HG03457 (cell line): ENCODE data around the gene KCNMA1.

Source experiments
- ATAC-seq: cut with Tn5 transposase; IDR thresholded peaks from one replicate; pipeline ENCODE4 v1.9.1; 2021; ENCODE audit warnings: moderate number of reproducible peaks; ENCODE audit not compliant: unreplicated experiment

Gene KCNMA1

GRCh38 chr10:77139252-77140160 lies 498.1 kb downstream of the KCNMA1 start:
- ATAC-seq = no peak

DNA sequence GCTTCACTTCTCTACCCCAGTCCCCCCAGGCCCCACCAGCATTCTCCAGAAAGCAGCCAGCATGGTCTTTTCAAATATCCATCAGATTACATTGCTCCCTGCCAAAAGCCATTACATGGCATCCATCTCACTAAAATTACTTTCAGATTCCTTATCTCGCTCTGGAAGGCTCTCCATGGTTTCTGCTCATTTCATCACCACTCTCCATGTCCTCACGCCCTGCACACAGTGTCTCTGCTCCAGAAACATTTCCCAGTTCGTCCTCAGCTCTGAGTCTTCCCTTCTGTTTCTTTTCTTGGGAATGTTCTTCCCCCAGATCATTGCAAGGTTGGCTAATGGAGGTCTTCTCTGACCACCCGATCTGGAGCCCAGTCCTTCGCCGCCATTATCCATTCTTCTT lies 499.1 kb downstream of the KCNMA1 start:
- ATAC-seq = no peak

- ATAC-seq = no peak
Observed at GRCh38 chr10:77135555-77135954, 502.1 kb downstream of the KCNMA1 start.

DNA sequence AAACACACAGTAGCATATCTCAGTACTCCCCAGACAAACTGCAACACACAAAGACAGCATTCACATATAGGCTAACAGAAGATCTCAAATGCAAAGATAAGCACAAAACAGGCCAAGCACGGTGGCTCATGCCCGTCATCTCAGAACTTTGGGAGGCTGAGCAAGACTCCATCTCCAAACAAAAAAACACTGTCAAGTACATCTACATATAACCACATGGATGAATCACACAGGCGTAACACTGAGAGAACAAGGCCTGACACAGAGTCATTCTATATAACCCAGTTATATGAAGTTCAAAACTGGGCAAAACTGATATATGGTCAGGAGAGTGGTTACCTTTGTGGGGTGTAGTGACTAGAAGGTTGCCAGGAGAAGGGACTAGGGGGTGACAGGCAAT lies 506.4 kb downstream of the KCNMA1 start:
- no peak for ATAC-seq

- no peak for ATAC-seq
Observed at GRCh38 chr10:77127243-77127642, 510.4 kb downstream of the KCNMA1 start.

DNA sequence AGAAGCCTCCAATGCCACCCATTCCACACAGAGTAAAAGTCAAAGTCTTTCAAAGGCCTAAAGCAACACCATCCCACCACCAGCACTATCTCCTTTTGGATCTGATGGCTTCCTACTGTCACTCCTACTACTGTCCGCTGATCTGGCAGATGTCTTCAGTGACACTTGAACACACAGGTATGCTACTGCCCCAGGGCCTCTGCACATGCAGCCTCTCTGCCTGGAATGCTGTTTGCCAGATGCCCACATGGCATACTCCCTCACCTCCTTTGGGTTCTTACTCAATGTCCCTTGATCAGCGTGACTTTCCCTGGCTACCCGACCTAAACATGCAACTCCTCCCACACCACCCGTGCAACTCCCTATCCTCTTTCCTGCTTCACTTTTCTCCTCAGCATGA lies 512.4 kb downstream of the KCNMA1 start:
- ATAC-seq = no peak

- no peak for ATAC-seq
Observed at GRCh38 chr10:77123330-77123729, 514.3 kb downstream of the KCNMA1 start.

GRCh38 chr10:77121829-77122228 lies 515.8 kb downstream of the KCNMA1 start:
- no peak for ATAC-seq

DNA sequence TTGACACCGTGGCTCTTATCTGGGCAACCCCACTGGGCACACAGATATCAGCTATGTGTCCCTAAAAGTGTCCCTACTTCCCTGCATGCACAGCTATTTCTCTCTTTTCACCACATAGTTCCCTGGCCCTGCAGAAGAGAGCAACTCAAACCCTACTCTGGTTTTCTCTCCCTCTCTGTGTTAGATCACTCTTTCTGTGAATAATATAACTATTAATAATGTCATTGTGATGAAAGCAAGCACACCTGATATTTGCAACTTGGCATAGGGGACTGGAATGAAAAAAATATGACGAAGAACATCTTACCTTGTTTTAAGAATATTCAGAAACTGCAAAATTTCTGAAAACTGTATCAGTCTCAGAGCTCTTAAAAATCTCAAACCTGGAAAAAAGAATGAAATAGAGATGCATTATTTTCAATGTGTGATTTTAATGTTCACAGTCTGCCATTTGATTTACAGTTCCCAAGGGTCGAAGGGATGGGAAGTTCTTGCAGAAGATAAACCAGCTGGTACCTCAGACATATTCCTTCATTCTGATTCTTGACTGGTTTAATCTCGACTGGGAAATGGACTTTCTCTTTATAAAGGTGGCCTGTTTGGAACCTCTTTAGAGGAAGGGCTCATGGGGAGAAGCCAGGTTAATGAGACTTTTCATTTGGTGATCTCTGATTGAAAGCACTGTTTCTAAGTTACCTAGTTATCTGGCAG lies 516.8 kb downstream of the KCNMA1 start:
- no peak for ATAC-seq

DNA sequence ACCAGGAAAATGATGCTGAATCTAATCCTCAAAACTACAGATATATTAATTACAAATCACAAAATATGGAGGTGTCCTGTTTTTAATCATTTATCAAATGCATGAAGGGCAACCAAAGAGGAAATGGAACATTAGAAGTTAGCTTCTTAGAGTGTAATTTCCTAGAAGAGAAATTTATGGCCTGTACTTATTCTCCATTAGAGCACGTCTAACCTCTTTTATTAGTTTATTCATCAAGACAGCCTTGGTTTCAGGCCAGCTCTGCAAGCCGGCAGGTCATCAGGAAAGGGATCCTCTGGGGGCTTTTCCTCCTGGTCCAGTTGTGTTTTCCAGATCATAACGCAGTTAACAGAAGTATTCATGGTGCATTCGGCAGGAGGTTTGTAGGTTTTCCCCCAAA lies 517.6 kb downstream of the KCNMA1 start:
- no peak for ATAC-seq

GRCh38 chr10:77118603-77119282 lies 518.9 kb downstream of the KCNMA1 start:
- no peak for ATAC-seq

GRCh38 chr10:77117501-77117900 lies 520.1 kb downstream of the KCNMA1 start:
- no peak for ATAC-seq

DNA sequence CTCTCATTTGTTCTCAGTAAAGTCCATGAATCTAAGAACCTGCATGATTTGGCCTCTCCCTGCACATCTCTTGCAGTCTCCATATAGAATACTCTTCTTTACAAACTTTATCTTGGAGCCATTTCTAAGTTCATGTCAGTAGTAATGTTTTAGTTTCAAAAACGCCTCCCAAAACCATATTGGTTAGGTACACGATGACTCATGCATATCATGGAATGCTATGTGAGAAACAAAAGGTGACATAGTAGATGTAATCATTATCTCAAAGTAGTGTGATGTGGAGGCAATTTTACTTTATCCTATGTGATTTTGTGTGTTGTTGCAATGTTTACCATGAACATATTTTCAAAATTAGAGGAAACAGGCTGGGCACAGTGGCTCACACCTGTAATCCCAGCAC lies 520.7 kb downstream of the KCNMA1 start:
- ATAC-seq = no peak

DNA sequence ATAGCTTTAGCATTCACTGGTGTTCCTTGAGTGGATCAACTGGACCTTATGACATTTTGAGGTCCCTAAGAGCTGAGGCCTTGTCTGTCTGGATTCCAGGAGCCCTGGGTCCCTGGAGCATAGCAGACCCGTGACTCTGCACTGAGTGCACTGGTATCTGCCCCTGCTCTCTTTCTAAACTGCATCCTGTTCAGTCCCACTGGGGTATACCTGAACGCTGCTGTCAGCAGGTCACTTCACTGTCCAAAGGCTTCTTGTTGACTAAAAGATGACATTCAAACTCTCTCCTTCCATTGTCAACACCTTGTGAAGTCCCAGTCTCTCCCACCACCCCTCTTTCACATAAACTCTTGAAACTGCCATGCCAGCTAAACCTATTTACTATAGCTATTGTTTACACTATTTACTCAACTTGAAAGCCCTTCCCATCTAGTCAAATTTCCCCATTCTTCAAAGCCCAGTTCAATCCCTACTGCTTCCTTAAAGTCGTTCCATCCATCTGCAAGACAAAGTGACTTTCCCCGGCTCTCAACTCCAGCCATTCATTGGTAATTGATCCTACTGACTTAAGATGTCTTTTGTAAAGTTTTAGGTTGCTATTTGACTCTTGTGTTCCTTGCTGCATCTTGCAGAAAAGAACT lies 523.3 kb downstream of the KCNMA1 start:
- no peak for ATAC-seq

DNA sequence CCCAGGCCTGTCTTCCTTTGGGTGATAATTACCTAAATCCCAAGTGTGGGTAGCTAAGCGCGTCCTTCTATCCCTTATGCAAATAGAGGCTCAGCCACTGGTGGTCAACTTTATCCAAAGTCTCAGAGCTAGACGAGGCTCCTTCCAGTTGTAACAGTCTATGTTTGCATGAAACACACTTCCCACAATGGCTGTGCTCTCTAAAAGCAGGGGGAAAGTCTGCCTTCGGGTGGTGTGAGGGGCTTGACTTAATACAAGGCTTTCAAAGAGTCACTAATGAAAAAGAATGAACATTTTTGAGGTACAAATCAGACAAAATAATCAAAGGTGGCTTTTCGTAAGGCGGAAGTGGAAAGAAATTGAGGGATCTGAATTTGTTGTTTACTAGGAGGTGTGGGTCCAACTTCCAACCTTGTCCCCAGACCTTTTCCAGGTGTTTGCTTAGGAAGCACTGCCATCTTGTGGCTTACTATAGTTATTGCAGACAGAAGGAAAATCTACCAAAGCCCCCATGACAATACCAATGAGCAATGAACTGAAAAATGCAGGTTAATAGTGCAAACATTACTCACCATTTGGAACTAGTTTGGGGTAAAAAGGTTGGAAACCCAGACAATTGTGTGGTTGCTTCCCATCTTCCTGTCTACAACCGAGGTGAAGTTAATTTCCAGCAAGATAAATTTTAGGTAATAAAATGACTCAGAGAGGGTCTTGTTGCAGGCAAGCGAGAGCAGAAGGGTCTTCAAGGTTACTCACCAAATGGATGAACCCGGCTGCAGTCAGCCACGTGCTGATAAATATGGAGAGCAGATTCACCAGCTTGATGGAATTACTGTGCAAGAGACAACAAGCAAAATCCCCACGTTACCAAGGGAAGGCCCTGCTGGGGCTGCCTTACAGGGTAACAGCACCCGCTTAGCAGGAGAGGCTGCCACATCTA lies 525.7 kb downstream of the KCNMA1 start:
- no peak for ATAC-seq

GRCh38 chr10:77110757-77111156 lies 526.9 kb downstream of the KCNMA1 start:
- ATAC-seq = no peak

DNA sequence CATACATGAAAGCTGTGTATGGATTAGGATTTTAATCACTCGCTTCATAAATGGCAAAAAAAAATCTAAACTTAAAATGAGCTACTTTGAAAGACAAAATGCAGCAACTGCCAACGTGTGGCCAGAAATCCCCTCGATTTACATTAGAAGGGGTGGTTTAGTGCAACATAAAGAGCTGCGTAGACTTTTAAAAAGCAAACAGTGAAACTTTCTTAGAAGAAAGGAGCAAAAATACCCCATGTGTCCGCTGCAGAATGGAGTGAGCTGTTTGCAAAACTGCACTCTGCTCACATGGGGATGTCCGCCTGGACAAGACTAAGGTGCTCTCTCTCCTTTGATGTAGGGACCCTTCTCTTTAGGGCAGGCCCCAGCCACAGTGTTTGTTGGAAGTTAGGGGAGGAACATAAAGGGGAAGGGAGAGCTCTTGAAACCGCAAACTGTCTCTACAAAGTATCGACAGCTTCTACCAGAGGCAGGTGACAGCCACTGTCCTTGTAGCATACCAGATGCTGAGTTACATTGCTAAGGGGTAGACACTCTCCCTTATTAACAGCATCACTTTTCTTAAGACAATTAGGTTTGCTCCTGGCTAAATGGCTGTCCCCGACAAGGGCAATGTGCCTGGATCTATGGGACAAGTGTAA lies 528.1 kb downstream of the KCNMA1 start:
- no peak for ATAC-seq

DNA sequence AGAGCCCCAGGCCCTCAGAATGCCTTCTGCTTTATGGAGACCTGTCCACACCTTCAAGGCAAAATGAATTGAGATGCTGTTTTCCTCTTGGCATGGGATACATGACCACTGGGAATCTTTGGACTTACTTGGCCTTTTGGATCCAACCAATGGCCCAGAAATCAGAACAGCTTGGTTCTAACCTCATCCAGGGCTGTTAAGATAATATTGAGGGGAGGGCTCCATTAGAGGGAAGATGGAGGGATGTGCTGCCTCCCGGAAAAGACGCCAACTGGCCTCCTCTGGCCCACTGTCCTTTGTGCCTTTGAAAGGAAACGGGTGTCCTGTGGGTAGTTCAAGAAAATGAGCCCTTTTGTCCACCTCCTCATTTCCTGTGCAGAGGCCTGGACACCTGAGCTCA lies 530.9 kb downstream of the KCNMA1 start:
- no peak for ATAC-seq

DNA sequence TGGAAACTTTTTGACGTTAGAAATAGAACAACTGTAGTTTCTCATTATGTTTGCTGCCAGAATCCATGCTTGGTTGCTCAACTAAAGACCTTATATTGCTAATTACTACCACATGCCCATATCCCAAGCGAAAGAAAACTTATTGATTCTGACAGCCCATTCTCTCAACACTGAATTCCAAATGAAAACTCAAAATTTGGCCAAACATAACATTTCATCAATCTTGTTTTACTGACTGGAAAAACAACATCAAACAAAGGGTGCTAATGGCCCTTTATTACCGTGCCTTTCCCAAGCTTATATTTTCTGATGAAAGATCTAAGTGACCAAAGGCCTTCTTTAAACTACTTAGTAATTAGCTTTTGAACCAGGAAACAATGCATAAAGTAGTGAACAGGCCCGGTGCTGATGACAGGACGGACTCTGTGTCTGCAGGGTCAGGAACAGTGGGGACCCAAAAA lies 531.8 kb downstream of the KCNMA1 start:
- ATAC-seq = no peak
